NCI-H2081 (cell line): Measurements from ENCODE around the gene DCTPP1.
"Not testable (repeated sequence)": the region's sequence is repeated elsewhere in the genome, so short reads cannot be mapped to it uniquely, and the experiment has no call there.

ENCODE experiments used
- DNase-seq, 2 experiments: peaks; one replicate each; lab custom pipeline; 2025; lab: John Stamatoyannopoulos, UW

Gene DCTPP1

GRCh38 chr16:30429678-30430427, at the start of gene DCTPP1:
DCTPP1 (minus strand) TSS chr16:30430030; CDS start chr16:30429980, 50 bp downstream.
- DNase-seq = peak; percentile 95 to 98

GRCh38 chr16:30478766-30479478, 49.1 kb upstream of the DCTPP1 start:
- no peak for DNase-seq

GRCh38 chr16:30477773-30478172, 47.9 kb upstream of the DCTPP1 start:
- not testable (repeated sequence) for DNase-seq

GRCh38 chr16:30476991-30477390, 47.2 kb upstream of the DCTPP1 start:
- no peak for DNase-seq

GRCh38 chr16:30474684-30475083, 44.9 kb upstream of the DCTPP1 start:
- no peak for DNase-seq

GRCh38 chr16:30474074-30474452, 44.2 kb upstream of the DCTPP1 start:
- DNase-seq = no peak

GRCh38 chr16:30473231-30474073, 43.6 kb upstream of the DCTPP1 start:
- DNase-seq = no peak

GRCh38 chr16:30472328-30472942, 42.6 kb upstream of the DCTPP1 start, which contains the start of gene ITGAL:
ITGAL (plus strand) TSS chr16:30472742; CDS start chr16:30472838, 96 bp downstream.
- DNase-seq = no peak

GRCh38 chr16:30470632-30470995, 40.8 kb upstream of the DCTPP1 start:
- no peak for DNase-seq

GRCh38 chr16:30470170-30470512, 40.3 kb upstream of the DCTPP1 start:
- DNase-seq = no peak

GRCh38 chr16:30464078-30464477, 34.2 kb upstream of the DCTPP1 start:
- DNase-seq = no peak

- not testable (repeated sequence) for DNase-seq
Measured at GRCh38 chr16:30461426-30461825, 31.6 kb upstream of the DCTPP1 start.

- DNase-seq = no peak
Measured at GRCh38 chr16:30459456-30459855, 29.6 kb upstream of the DCTPP1 start.

- DNase-seq = no peak
Measured at GRCh38 chr16:30458561-30459394, 28.9 kb upstream of the DCTPP1 start.

GRCh38 chr16:30457743-30458560, 28.1 kb upstream of the DCTPP1 start:
- DNase-seq = no peak

GRCh38 chr16:30457256-30457655, 27.4 kb upstream of the DCTPP1 start:
- DNase-seq = no peak

GRCh38 chr16:30456302-30456701, 26.5 kb upstream of the DCTPP1 start:
- no peak for DNase-seq

- DNase-seq = not testable (repeated sequence)
Measured at GRCh38 chr16:30452709-30453580, 23.1 kb upstream of the DCTPP1 start.

GRCh38 chr16:30449116-30449435, 19.2 kb upstream of the DCTPP1 start:
- DNase-seq = no peak
